Skeletal muscle tissue (tissue), 4 donors: Measurements from ENCODE around the gene IRS1. TPM values are rescaled to one million over a fixed set of nuclear protein-coding genes. Genes with fewer than 3 reads are reported as not detected.
A peak's percentile ranks its signal among the peaks of the same experiment; 100 is the strongest.

Experiments used
- H3K27ac ChIP-seq: one replicate; pipeline ENCODE4 v1.7.0; 2013; ENCODE audit warnings: mild to moderate bottlenecking, low read depth, low read length, inconsistent platforms
- H3K27me3 ChIP-seq, 3 donors: one replicate each; pipeline ENCODE4 v1.7.0; 2013; ENCODE audit warnings: low read length in 3 of 3; ENCODE audit not compliant: control insufficient read depth in 3 of 3, insufficient read depth in 3 of 3
- H3K36me3 ChIP-seq, 3 donors: one replicate each; pipeline ENCODE4 v1.7.0; 2013; ENCODE audit warnings: low read length in 3 of 3; ENCODE audit not compliant: control insufficient read depth in 3 of 3, insufficient read depth in 3 of 3
- H3K4me1 ChIP-seq, 3 donors: one replicate each; pipeline ENCODE4 v1.7.0; 2013; ENCODE audit warnings: low read length in 3 of 3, mild to moderate bottlenecking in 3 of 3; ENCODE audit not compliant: control insufficient read depth in 3 of 3, insufficient read depth in 3 of 3
- H3K4me3 ChIP-seq, 3 donors: one replicate each; pipeline ENCODE4 v1.7.0; 2013; ENCODE audit warnings: low read length in 3 of 3
- H3K9ac ChIP-seq, 3 donors: one replicate each; pipeline ENCODE4 v1.7.0; 2013; ENCODE audit warnings: low read length in 3 of 3, mild to moderate bottlenecking in 3 of 3, moderate library complexity in 2 of 3, low read depth in 1 of 3
- H3K9me3 ChIP-seq, 3 donors: one replicate each; pipeline ENCODE4 v1.7.0; 2013; ENCODE audit warnings: low read length in 3 of 3; ENCODE audit not compliant: control insufficient read depth in 3 of 3
- total RNA-seq: library from RNA; depleted of rRNA; stranded (reverse); fragments of >200 nt; gene quantifications from one replicate; pipeline ENCODE4 v1.2.3, GENCODE V29; 2014
- donor health status: Osteomylitis.

The IRS1 gene
- total RNA-seq, 1 donor from 2014 or later: 13.0 TPM

DNA sequence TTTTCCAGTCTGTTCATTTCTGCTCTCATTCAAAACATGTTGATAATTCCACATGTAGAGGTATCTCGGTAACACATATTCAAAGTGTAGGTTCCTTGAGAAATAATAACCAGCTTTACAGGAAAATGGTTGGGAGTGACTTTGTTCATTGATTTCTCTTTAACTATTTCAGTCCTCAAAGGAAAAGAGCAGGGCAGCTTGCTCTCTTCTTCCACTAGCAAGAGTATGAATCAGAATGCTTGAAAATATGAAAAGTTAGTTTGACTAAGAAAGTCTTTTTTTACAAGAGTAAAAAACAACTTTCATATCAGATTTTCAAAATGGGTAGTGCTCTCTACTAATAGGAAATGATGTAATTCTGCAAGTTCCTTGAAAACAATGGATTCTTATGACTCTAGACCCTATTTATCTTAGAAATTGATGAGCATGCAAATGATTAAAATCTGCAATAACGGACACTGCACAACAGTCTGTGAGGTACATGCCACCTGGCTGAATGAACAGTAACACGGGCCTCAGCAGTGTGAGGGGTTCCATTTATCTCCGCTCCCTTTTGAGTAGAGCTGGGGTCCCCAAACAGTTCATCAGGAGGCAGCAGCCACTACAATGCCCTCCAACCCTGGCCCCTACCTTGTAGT is 65.6 kb downstream of the IRS1 start:
- Histone ChIP-seq H3K4me1 (peaks cover 13 to 19% (median 18%) of the 10 kb centered on the region in 3 donors), H3K36me3 (peaks cover 0 to 3% (median 0%) of the 10 kb centered on the region in 3 donors), H3K9ac (no peak overlapping the region), H3K4me3 (no peak overlapping the region), H3K9me3 (no peaks in the 10 kb centered on the region), H3K27me3 (no peaks in the 10 kb centered on the region), H3K27ac (no peak overlapping the region)

- Histone ChIP-seq H3K36me3 (peaks cover 0 to 3% (median 0%) of the 10 kb centered on the region in 3 donors), H3K27ac (no peak overlapping the region), H3K27me3 (no peaks in the 10 kb centered on the region), H3K9ac (no peak overlapping the region), H3K9me3 (no peaks in the 10 kb centered on the region), H3K4me1 (peaks cover 8 to 13% (median 11%) of the 10 kb centered on the region in 3 donors), H3K4me3 (no peak overlapping the region)
Measured at GRCh38 chr2:226733189-226733858, 66.3 kb downstream of the IRS1 start.

- no peak overlapping the region for H3K4me3 ChIP-seq
- H3K9me3 ChIP-seq: no peaks in the 10 kb centered on the region
- no peak overlapping the region for H3K27ac ChIP-seq
- H3K27me3 ChIP-seq: no peaks in the 10 kb centered on the region
- peaks cover 0 to 3% (median 0%) of the 10 kb centered on the region in 3 donors for H3K36me3 ChIP-seq
- peaks cover 8 to 13% (median 11%) of the 10 kb centered on the region in 3 donors for H3K4me1 ChIP-seq
- no peak overlapping the region for H3K9ac ChIP-seq
Measured at GRCh38 chr2:226732478-226733188, 67.0 kb downstream of the IRS1 start.

GRCh38 chr2:226730481-226730880 is 69.1 kb downstream of the IRS1 start:
- Histone ChIP-seq H3K4me3 (no peak overlapping the region), H3K4me1 (peaks cover 8 to 15% (median 11%) of the 10 kb centered on the region in 3 donors), H3K9ac (no peak overlapping the region), H3K27ac (no peak overlapping the region), H3K36me3 (peaks cover 0 to 3% (median 0%) of the 10 kb centered on the region in 3 donors), H3K9me3 (no peaks in the 10 kb centered on the region), H3K27me3 (no peaks in the 10 kb centered on the region)

DNA sequence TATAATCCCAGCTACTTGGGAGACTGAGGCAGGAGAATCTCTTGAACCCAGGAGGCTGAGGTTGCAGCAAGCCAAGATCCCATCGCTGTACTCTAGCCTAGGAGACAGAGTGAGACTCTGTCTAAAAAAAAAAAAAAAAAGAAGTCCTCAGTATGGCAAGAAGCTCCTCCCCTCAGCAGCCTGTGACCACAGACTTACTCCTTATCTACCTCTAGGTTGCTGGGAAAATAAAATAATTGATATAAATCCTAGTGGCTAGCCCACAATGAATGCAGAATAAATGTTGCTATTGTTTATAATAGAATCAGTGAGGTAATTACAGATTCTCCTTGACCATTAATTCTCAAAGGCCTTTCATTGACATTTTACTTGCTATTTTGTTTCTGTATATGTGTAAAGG is 70.6 kb downstream of the IRS1 start:
- H3K4me3 ChIP-seq: no peak overlapping the region
- no peaks in the 10 kb centered on the region for H3K36me3 ChIP-seq
- no peak overlapping the region for H3K9ac ChIP-seq
- H3K27ac ChIP-seq: no peak overlapping the region
- peaks cover 8 to 15% (median 11%) of the 10 kb centered on the region in 3 donors for H3K4me1 ChIP-seq
- no peaks in the 10 kb centered on the region for H3K27me3 ChIP-seq
- H3K9me3 ChIP-seq: no peaks in the 10 kb centered on the region

GRCh38 chr2:226727251-226727650 is 72.4 kb downstream of the IRS1 start:
- Histone ChIP-seq H3K9me3 (no peaks in the 10 kb centered on the region), H3K27me3 (no peaks in the 10 kb centered on the region), H3K4me3 (no peak overlapping the region), H3K9ac (no peak overlapping the region), H3K27ac (no peak overlapping the region), H3K36me3 (no peaks in the 10 kb centered on the region), H3K4me1 (peaks cover 6 to 12% (median 7%) of the 10 kb centered on the region in 3 donors)

DNA sequence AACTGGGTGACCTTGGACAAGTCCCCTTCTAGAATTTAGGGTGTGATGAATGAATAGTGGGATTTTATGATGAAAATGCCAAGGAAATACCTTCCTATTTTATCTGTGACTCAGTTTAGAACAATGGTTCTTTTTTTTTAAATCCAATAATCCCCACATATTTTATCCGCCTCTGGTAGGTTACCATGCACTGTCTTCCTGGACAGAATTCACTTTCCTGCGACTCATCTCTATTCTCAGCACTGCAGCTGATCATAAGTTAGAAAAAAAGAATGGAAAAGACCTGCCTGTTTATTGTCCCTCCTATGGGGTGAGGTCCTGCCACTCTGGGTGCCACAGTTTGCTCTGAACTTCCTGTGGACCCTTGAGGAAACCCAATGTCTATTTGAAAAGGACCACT is 73.1 kb downstream of the IRS1 start:
- H3K4me3 ChIP-seq: no peak overlapping the region
- H3K4me1 ChIP-seq: peaks cover 2 to 8% (median 7%) of the 10 kb centered on the region in 3 donors
- H3K36me3 ChIP-seq: no peaks in the 10 kb centered on the region
- H3K27me3 ChIP-seq: no peaks in the 10 kb centered on the region
- H3K27ac ChIP-seq: no peak overlapping the region
- no peaks in the 10 kb centered on the region for H3K9me3 ChIP-seq
- H3K9ac ChIP-seq: no peak overlapping the region

GRCh38 chr2:226725126-226725860 is 74.3 kb downstream of the IRS1 start:
- peak overlapping the region in 1 of 3 donors; percentile 38 for H3K4me3 ChIP-seq
- peak overlapping the region; percentile 23 for H3K27ac ChIP-seq
- H3K4me1 ChIP-seq: peaks cover 2 to 8% (median 5%) of the 10 kb centered on the region in 3 donors
- H3K9me3 ChIP-seq: no peaks in the 10 kb centered on the region
- H3K27me3 ChIP-seq: no peaks in the 10 kb centered on the region
- no peak overlapping the region for H3K9ac ChIP-seq
- no peaks in the 10 kb centered on the region for H3K36me3 ChIP-seq

GRCh38 chr2:226721541-226721940 is 78.1 kb downstream of the IRS1 start:
- H3K36me3 ChIP-seq: no peaks in the 10 kb centered on the region
- H3K9ac ChIP-seq: no peak overlapping the region
- no peaks in the 10 kb centered on the region for H3K27me3 ChIP-seq
- no peaks in the 10 kb centered on the region for H3K9me3 ChIP-seq
- H3K27ac ChIP-seq: no peak overlapping the region
- H3K4me1 ChIP-seq: peaks cover 2 to 5% (median 2%) of the 10 kb centered on the region in 3 donors
- no peak overlapping the region for H3K4me3 ChIP-seq
